NCI-H82 treated with DMSO at 0.1 percent for 48 hours (cell line): Measurements from ENCODE around the gene RFX1.
"Not testable (repeated sequence)": the region's sequence is repeated elsewhere in the genome, so short reads cannot be mapped to it uniquely, and the experiment has no call there.

Source experiments
- DNase-seq: peaks from one replicate; lab custom pipeline; 2025; ENCODE audit not compliant: unreplicated experiment; lab: John Stamatoyannopoulos, UW

RFX1 gene

DNA sequence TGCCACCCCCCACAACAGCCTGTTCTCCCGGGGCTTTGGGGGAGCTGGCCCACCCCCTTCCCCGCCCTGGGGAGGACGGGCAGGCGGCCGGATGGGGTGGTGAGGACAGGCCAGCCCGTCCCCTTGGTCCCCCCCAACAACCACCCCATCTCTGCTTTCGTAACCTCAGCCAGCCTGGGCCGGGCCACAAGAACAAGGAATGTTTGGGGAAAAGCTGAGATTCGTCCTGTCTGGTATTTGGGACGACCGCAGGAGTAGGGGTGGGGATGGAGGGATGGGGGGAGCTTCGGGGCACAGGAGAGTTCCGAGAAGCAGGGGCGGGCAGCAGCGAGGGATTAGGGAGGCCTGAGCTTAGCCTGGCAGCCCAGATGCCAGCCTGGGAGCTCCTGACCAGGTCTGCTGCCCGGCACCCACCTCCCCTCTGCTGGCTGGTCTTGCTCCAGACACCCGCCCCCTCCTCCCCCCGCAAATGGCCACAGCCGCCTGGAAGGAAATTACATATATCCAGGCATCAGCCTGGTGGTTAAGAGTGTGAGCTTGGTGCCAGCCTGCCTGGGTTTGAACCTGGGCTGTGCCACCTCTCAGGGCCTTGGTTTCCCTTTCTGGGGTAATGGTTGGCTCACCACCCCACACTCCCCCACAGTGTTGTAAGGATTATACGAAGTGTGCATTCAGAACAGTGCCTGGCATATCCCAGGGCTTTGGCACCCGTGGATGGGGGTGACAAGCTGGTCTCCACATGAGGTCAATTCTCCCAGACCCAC lies 67.6 kb downstream of the RFX1 start, which contains the start of gene PODNL1:
Gene PODNL1 (minus strand): TSS at position 117 of the 764 bp plus-strand sequence. CDS start 236 bp downstream, outside the sequence.
- DNase-seq = no peak

GRCh38 chr19:13937479-13938300 lies 68.4 kb downstream of the RFX1 start:
- DNase-seq = no peak

DNA sequence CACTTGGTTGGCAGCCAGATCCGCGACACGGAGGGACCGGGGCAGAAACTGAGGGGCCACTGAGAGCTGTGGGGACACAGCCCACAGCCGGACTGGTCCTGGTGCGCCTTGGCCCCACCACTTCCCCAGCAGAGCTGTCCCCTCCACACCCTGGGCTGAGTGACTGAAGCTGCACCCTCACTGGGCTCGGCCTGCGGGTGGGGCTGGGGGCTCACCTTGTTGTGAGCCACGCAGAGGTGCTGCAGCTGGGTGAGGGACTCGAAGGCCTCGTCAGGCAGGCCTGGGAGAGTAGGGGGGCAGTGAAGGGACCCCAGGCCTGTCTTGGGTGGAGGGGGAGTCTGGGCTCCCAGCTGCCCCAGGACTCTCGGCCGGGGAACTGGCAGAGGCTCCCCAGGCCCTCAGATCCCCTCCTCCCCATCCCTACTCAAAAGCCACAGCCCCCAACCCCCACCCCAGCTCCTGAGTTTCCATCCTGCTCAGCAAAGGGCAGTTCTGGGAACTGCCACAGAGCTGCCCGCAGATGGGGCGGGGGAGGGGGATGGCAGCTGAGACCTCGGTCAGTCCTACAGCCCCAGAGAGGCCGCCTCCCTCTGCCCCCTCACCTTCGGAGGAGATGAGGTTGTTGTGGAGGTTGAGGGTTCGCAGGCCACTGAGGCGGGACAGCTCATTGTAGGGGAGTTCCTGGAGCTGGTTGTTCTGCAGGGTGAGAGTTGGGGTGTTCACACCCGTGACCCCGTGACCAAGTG lies 70.2 kb downstream of the RFX1 start:
- DNase-seq = no peak

DNA sequence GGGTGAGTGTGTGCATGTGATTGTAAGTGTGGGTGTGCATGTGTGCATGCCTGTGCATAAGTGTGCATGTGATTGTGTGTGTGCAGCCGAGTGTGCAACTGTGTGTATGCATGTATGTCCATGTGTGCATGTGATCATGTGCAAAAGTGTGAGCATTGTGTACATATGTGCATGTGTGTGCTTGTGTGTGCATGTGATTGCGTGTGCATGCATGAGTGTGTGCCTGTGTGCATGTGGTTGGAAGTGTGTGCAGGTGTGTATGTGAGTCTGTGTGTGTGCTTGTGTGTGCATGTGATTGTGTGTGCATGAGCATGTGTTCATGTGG lies 71.4 kb downstream of the RFX1 start:
- no peak for DNase-seq

DNA sequence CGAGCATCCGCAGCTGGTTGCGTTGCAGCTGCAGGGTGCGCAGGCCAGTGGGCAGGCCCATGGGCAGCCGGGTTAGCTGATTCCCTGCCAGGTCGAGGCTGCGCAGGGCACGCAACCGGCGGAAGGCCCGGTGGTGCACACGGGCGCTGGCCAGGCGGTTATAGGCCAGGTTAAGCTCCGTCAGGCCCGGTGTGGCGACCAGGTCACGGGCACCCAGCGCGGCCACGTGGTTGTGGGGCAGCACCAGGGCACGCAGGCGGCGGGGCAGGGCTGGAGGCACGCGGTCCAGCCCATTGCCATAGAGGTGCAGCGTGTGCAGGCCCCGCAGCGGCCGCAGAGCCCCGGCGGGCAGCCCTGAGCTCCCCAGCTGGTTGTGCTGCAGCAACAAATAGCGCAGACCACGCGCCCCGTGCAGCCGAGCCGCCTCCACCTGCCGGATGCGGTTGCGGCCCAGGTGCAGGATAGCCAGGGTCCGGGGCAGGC lies 73.2 kb downstream of the RFX1 start:
- DNase-seq = no peak

DNA sequence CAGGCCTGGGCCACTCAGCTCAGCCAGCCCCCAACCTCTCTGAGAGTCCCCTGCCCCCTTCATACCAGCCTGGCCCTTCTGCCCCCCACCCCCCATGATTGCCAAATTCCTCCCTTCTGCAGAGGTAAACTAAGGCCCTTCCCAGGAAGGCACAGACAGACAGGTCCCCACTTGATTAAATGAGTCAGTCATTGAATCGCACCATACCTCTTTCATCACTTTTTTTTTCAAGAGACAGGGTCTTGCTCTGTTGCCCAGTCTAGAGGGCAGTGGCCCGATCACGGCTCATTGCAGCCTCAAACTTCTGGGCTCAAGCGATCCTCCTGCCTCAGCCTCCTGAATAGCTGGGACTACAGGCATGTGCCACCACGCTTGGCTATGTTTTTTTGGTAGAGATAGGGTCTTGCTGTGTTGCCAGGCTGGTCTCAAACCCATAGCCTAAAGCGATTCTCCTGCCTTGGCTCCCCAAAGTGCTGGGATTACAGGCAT lies 73.9 kb downstream of the RFX1 start:
- no peak for DNase-seq

DNA sequence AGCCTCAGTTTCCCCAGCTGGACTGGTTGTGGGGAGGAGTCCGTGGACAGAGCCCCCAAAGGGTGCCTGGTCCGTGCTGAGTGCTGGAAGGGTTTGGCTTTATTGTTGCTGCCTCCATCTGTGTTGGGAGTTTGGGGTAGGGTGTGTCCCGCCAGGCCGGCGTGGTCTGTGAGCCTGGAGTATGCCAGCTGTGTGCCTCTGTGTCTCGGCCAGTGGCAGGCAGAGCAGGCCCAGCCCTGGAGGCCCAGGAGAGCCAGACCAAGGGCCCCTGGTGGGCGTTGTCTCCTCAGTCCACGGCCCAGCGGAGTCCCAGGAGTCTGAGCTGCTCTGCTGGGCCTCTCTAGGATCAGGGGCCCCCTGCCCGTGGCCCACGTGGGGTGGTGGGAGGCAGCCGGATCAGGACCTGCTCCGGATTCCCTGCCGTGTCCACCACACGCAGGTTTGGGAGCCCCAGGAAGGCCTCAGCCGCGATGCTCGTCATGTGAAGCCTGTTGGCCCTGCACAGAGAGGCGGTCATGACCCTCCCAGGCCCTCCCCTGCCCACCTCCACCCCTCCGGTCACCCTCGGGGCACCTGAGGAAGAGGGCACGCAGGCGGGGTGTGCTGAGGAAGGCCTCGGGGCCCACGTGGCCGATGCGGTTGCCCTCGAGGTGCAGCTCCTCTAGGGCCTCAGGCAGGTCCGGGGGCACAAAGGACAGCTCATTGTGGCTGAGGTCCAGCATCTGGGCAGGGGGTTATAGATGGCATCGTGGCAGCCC lies 74.5 kb downstream of the RFX1 start:
- DNase-seq = no peak

DNA sequence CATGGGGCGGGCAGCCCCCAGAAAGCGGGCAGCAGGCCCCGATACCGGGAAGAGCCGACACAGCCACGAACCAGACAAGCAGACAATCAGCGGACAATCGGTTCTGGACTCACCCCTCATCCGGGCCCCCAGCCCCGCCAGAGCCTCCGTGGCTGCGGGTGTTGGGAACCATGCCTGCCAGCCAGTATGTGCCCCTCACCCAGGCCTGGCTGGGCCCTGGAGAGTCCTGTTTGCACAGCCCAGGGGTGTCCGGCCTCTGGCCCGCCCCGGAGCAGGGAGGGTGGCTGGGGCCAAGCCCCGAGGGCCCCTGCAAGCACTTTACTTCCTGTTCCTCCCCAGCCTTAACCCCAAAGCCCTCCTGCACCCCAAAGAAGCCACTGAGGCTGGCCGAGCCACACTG lies 75.7 kb downstream of the RFX1 start:
- no peak for DNase-seq

DNA sequence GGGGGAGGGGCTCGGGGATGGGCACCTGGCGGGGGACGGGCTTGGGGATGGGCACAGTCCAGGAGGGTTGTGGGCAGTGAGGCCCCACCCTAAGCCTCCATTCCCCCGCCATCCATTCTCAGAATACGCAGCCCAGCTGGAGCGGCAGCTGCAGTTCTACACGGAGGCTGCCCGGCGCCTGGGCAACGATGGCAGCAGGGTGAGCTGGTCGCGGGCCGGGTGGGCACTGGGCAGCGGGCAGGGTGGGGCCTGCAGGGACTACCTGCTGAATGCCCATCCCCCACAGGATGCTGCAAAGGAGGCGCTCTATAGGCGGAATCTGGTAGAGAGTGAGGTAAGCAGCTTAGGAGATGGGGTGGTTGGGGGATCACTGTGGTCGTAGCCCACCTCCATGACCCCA lies 76.2 kb downstream of the RFX1 start:
- DNase-seq = no peak

DNA sequence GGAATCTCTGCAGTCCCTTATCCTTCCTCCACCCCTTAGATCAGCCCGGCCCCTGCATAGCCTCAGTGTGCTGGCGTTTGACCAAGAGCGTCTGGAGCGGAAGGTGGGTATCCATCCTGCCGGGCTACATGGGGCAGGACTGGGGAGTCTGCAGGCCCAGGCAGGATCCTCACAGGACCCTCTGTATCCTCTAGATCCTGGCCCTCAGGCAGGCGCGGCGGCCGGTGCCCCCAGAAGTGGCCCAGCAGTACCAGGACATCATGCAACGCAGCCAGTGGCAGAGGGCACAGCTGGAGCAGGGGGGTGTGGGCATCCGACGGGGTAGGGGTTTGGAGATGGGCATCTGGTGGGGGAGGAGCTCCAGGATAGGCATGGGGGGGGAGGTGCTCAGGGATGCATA lies 76.8 kb downstream of the RFX1 start:
- DNase-seq = no peak

- no peak for DNase-seq
Observed at GRCh38 chr19:13926715-13927114, 79.4 kb downstream of the RFX1 start.

DNA sequence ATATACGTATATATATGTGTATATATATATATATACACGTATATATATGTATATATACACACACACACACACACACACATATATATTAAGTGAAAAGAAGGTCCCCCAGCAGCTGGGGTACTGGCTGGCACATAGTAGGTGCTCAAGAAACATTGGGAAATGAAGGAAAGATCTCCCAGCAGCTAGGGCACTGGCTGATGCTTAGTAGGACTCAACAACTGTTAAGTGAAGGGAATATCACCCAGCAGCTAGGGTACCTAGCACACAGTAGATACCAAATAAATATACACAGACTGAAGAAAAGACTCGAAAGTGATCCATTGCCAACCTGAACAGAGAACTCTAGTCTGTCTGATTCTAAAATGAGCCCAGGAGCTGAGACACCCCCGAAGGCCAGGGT lies 80.1 kb downstream of the RFX1 start:
- no peak for DNase-seq

- DNase-seq = no peak
Observed at GRCh38 chr19:13923194-13923987, 82.7 kb downstream of the RFX1 start.

GRCh38 chr19:13922118-13922517 lies 84.0 kb downstream of the RFX1 start:
- DNase-seq = not testable (repeated sequence)

DNA sequence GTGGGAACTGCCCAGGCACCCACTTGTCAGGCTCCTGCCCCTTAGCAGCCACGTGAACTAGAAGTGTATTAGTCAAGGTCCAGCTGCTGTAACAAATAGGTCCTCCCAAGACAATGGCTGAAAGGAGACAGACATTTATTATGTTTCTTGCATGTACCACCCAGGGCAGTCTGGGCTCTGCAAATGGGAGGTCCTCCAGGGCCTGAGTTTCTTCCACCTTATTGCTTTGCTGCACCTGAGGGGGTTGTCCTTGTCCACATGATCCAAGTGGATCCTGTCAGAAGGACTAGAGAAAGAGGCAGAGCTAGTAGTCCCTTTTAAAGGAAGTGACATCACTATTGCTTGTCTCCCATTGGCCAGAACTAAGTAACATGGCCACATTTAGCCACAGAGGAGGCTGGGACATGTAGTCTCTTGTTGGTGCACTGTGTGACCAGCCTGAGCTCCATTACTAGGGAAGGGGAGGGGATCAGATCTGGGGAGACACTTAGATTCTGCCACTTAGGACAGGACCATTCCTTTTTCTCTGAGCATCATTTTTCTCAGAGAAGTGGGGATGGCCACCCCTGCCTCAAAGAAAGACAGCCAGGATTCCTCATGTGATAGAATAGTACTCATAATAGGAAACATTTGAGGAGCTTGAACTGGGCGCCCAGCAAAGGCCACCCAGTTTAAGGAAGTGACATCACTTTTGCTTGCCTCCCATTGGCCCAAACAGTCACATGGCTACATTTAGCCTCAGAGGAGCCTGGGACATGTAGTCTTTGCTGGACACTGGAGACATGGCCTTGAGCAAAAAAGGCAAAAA lies 85.0 kb downstream of the RFX1 start:
- peak; percentile 46 for DNase-seq

- no peak for DNase-seq
Observed at GRCh38 chr19:13920524-13920923, 85.6 kb downstream of the RFX1 start.

GRCh38 chr19:13918726-13919411 lies 87.3 kb downstream of the RFX1 start:
- DNase-seq = no peak

DNA sequence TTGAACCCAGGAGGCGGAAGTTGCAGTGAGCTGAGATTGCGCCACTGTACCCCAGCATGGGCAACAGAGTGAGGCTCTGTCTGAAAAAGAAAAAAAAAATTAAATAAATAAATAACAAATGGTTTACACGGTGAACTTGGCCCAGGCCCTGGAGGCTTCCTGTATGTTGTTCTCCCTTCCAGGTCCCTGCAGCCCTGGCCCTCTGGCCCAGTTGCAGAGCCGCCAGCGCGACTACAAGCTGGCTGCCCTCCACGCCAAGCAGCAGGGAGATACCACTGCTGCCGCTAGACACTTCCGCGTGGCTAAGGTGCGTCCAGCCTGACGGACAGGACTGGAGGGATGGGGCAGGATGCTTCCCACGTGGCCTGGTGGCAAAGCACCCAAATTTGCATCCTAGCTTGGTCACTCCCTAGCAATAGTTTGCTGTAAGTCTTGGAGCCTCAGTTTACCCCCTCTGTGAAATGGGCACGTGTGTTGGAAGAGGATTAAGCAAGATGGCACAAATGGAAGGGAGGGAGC lies 88.2 kb downstream of the RFX1 start:
- DNase-seq = no peak
